ENCODE data around the gene HSPB6. TPM values are rescaled to one million over a fixed set of nuclear protein-coding genes. Genes with fewer than 3 reads are reported as not detected.
"Not testable (repeated sequence)": the region's sequence is repeated elsewhere in the genome, so short reads cannot be mapped to it uniquely, and the experiment has no call there.

The HSPB6 gene
- total and polyA plus RNA-seq, 8 donors = 38.3 to 91.7 (median 66.5) TPM

DNA sequence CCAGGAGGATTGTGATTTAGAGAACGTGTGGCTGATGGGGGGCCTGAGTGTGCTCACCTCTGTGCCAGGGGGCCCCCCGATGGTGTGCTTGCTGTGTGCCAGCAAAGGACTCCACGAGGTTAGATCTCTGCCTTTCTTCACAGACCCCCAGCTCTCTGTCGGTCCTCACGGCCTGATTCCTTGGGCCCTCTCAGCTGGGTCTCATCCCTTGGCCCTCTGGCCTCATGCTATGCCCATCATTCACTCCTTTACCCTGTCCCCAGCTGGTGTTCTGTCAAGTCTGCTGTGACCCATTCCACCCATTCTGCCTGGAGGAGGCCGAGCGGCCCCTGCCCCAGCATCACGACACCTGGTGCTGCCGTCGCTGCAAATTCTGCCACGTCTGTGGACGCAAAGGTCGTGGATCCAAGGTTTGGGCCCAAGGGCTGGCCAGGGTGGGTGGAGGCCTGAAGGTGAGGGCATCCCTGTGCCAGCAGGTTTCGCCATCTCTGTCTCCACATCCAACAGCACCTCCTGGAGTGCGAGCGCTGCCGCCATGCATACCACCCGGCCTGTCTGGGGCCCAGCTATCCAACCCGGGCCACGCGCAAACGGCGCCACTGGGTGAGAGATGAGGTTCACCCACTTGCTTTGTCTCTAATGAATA, 31.5 kb downstream of the HSPB6 start:
- Histone ChIP-seq H3K27ac (no peak overlapping the region), H3K4me3 (no peak overlapping the region), H3K36me3 (peaks cover 0 to 99% of the 10 kb centered on the region in 2 donors), H3K27me3 (no peaks in the 10 kb centered on the region), H3K4me1 (no peaks in the 10 kb centered on the region), H3K9me3 (no peaks in the 10 kb centered on the region)
- DNase-seq (peak in 1 of 4 donors; percentile 78), ATAC-seq (no peak)
- TF ChIP-seq, protein P1, sequence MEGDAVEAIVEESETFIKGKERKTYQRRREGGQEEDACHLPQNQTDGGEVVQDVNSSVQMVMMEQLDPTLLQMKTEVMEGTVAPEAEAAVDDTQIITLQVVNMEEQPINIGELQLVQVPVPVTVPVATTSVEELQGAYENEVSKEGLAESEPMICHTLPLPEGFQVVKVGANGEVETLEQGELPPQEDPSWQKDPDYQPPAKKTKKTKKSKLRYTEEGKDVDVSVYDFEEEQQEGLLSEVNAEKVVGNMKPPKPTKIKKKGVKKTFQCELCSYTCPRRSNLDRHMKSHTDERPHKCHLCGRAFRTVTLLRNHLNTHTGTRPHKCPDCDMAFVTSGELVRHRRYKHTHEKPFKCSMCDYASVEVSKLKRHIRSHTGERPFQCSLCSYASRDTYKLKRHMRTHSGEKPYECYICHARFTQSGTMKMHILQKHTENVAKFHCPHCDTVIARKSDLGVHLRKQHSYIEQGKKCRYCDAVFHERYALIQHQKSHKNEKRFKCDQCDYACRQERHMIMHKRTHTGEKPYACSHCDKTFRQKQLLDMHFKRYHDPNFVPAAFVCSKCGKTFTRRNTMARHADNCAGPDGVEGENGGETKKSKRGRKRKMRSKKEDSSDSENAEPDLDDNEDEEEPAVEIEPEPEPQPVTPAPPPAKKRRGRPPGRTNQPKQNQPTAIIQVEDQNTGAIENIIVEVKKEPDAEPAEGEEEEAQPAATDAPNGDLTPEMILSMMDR (IDR thresholded peaks at IDR 0.05) = no peak
- intact Hi-C loops (cut with DNase I) = no loop called here

DNA sequence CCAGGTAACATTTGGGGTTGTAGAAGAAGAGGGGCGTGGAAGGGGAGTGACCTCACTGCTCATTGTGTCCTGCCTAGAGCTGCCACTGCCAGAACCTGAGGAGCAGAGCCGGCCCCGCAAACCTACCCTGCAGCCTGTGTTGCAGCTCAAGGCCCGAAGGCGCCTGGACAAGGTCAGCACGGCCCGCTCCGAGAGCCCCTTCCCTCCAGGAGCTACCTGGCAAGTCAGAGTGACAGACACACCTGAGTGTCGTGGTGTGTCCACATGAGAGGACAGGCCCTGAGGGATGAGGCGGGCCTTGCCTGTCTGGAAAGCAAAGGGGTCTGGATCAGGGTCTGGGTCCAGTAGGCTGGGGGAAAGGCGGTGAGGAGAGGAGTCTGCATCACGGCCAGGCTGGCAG, 32.3 kb downstream of the HSPB6 start:
- H3K4me1 ChIP-seq = peaks cover 0 to 7% of the 10 kb centered on the region in 2 donors
- peaks cover 0 to 99% of the 10 kb centered on the region in 2 donors for H3K36me3 ChIP-seq
- peak in 1 of 4 donors; percentile 78 for DNase-seq
- H3K9me3 ChIP-seq = no peaks in the 10 kb centered on the region
- intact Hi-C loops (cut with DNase I) = no loop called here
- H3K4me3 ChIP-seq = no peak overlapping the region
- no peak overlapping the region for H3K27ac ChIP-seq
- no peak for ATAC-seq
- TF ChIP-seq, protein P1 (IDR thresholded peaks at IDR 0.05) = no peak
- H3K27me3 ChIP-seq = no peaks in the 10 kb centered on the region

DNA sequence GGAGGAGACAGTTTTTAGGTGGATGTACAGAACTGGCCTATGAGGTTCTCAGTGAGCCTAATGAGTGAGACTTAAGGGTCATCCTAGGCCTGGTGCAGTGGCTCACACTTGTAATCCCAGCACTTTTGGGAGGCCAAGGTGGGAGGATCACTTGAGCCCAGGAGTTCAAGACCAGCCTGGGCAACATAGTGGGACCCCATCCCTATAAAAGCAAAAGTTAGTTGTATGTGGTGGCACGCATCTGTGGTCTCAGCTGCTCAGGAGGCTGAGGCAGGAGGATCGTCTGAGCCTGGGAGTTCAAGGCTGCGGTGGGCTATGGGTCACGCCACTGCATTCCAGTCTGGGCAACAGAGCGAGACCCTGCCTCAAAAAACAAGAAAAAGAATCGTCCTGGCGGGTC, 32.7 kb downstream of the HSPB6 start:
- Histone ChIP-seq H3K36me3 (peaks cover 0 to 96% of the 10 kb centered on the region in 2 donors), H3K4me1 (peaks cover 0 to 11% of the 10 kb centered on the region in 2 donors)
- intact Hi-C loops (cut with DNase I); H3K27ac ChIP-seq; H3K9me3 ChIP-seq; H3K4me3 ChIP-seq; H3K27me3 ChIP-seq; DNase-seq; ATAC-seq: not testable (repeated sequence)

DNA sequence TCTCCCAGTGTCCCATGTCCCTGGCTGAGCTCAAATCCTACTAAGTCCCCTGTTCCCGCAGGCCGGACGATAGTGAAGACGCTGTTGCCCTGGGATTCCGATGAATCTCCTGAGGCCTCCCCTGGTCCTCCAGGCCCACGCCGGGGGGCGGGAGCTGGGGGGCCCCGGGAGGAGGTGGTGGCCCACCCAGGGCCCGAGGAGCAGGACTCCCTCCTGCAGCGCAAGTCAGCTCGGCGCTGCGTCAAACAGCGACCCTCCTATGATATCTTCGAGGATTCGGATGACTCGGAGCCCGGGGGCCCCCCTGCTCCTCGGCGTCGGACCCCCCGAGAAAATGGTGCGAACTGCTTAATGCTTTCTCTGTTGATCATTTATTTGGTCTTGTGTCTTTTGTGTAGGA, 33.2 kb downstream of the HSPB6 start:
- DNase-seq (no peak), ATAC-seq (no peak)

DNA sequence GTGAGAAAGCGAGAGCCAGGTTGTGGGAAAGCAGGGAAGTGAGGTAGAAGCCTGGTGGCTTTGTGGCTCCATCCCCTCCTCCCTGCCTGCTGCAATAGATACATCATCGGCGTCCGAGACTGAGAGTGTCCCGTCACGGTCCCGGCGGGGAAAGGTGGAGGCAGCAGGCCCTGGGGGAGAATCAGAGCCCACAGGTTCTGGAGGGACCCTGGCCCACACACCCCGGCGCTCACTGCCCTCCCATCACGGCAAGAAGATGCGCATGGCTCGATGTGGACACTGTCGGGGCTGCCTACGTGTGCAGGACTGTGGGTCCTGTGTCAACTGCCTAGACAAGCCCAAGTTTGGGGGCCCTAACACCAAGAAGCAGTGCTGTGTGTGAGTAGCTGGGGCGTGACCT, 33.9 kb downstream of the HSPB6 start:
- peaks cover 5 to 21% of the 10 kb centered on the region in 2 donors for H3K4me1 ChIP-seq
- DNase-seq = no peak
- no peak overlapping the region for H3K4me3 ChIP-seq
- H3K27me3 ChIP-seq = no peaks in the 10 kb centered on the region
- H3K9me3 ChIP-seq = no peaks in the 10 kb centered on the region
- no peak overlapping the region for H3K27ac ChIP-seq
- no peak for ATAC-seq
- intact Hi-C loops (cut with DNase I) = no loop called here
- TF ChIP-seq, protein P1 (IDR thresholded peaks at IDR 0.05) = no peak
- peaks cover 0 to 84% of the 10 kb centered on the region in 2 donors for H3K36me3 ChIP-seq

More for the DNA sequence above, 33.2 kb downstream of the HSPB6 start:
- Histone ChIP-seq H3K36me3 (peaks cover 0 to 91% of the 10 kb centered on the region in 2 donors), H3K9me3 (no peaks in the 10 kb centered on the region), H3K27ac (no peak overlapping the region), H3K4me3 (no peak overlapping the region), H3K27me3 (no peaks in the 10 kb centered on the region), H3K4me1 (peaks cover 4 to 16% of the 10 kb centered on the region in 2 donors)
- intact Hi-C loops (cut with DNase I) = no loop called here
- TF ChIP-seq, protein P1 (IDR thresholded peaks at IDR 0.05) = no peak

DNA sequence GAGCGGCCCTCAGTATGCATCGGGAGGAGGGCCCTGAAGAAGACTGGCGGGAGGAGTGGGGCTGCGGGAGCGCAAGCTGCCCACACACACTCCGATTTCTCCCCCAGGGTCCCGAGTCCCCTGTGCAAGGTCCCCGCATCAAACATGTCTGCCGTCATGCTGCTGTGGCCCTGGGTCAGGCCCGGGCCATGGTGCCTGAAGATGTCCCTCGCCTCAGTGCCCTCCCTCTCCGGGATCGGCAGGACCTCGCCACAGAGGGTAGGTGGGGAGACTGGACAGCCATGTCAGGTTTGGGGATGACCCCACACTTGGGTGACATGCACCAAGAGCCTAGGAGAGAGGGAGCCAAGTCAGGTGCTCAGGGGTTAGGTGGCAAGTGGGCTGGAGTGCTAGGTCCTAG, 34.4 kb downstream of the HSPB6 start:
- Histone ChIP-seq H3K36me3 (peaks cover 0 to 79% of the 10 kb centered on the region in 2 donors), H3K4me1 (peaks cover 5 to 21% of the 10 kb centered on the region in 2 donors), H3K27ac (no peak overlapping the region), H3K4me3 (no peak overlapping the region), H3K27me3 (no peaks in the 10 kb centered on the region), H3K9me3 (no peaks in the 10 kb centered on the region)
- DNase-seq = no peak
- intact Hi-C loops (cut with DNase I) = no loop called here
- ATAC-seq = no peak
- TF ChIP-seq, protein P1 (IDR thresholded peaks at IDR 0.05) = no peak

All from left lung (tissue), 10 donors.